ENCODE data around the gene MADD. TPM values are rescaled to one million over a fixed set of nuclear protein-coding genes. Genes with fewer than 3 reads are reported as not detected.

The MADD gene
- total RNA-seq, 4 donors from 2014 or later = 47.8 to 83.2 (median 72.9) TPM

DNA sequence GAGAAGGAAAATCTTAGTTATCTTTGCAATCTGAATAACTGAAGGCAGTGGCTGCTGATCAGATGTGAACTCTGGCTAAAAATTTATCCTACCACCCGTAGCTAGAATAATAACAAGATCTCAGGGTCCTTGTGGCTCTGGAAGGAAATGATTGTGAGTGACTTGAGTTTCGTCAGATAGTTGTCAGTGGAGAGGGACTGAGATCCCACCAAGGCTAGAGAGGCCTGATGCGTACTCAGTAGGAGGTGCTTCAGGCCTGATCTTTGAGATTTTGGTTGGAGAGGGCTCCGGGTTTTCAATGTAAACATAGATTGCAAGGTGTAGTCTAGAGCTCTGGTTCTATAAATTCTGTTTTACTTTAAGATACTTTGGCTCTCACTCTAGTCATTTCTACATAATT, 1.4 kb downstream of the MADD start:
- Histone ChIP-seq H3K36me3 (peaks cover 0 to 27% (median 2%) of the 10 kb centered on the region in 3 donors), H3K27me3 (no peaks in the 10 kb centered on the region), H3K27ac (peak overlapping the region; percentile 7 to 97 (median 95)), H3K9me3 (no peaks in the 10 kb centered on the region), H3K4me3 (peak overlapping the region in 3 of 4 donors; percentile 84 to 86 (median 84)), H3K4me1 (peaks cover 0 to 30% (median 18%) of the 10 kb centered on the region in 4 donors)
- no peak for TF ChIP-seq POLR2A (IDR thresholded peaks at IDR 0.05)
- DNase-seq = no peak

DNA sequence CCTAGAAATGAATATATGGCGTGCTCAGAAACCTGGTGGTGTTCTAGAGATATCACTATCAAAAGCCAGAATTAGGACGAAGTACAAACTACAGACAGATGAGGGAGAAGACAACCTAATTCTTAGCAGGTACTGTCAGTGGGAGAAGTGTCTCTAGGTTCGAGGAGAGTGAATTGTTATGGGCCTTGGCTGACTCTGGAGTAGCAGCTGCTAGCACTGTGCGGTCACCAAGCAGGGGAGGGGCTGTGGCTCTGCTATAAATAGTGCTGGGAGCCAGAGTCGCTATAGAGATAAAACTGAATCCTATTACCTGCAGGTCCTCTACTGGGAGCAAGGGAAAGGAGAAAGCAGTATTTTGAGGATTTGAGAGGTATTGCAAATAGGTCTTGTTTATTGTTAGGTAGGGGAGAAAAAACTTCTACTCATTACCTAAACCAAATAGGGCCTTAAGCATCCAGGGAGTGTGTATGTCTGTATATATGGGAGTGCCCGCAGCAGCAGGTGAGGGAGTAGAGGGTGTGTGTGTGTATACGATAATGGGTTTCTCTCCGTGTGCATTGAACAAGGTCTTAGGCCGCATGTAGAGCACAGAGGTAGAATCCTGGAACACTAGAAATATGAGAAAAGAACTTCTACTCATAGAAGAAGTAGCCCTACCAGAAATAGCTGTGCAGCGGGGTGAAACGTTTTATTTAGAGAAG, 2.2 kb downstream of the MADD start:
- TF ChIP-seq, protein P1, sequence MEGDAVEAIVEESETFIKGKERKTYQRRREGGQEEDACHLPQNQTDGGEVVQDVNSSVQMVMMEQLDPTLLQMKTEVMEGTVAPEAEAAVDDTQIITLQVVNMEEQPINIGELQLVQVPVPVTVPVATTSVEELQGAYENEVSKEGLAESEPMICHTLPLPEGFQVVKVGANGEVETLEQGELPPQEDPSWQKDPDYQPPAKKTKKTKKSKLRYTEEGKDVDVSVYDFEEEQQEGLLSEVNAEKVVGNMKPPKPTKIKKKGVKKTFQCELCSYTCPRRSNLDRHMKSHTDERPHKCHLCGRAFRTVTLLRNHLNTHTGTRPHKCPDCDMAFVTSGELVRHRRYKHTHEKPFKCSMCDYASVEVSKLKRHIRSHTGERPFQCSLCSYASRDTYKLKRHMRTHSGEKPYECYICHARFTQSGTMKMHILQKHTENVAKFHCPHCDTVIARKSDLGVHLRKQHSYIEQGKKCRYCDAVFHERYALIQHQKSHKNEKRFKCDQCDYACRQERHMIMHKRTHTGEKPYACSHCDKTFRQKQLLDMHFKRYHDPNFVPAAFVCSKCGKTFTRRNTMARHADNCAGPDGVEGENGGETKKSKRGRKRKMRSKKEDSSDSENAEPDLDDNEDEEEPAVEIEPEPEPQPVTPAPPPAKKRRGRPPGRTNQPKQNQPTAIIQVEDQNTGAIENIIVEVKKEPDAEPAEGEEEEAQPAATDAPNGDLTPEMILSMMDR (IDR thresholded peaks at IDR 0.05) = no peak
- no peak for TF ChIP-seq POLR2A (IDR thresholded peaks at IDR 0.05)
- H3K4me3 ChIP-seq = no peak overlapping the region
- H3K27ac ChIP-seq = peak overlapping the region in 2 of 4 donors; percentile 21 to 97

DNA sequence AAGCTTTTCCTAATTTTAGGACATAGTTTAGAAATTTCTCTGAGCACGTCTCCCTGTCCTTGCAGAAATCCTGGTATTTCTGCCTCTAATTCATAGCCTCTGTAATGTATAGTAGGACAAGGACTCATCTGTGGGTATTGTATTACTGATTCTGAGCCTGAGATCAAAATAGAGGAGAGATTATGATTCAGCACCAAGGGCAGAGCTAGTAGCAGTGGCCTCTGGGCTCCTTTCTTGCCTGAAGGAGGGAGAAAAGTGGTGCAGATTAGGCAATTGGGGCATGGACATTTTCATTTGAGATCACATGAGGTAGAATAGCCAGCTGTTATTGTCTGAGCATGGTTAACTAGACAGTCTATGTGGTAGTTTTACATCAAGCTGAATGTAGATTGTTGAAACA, 2.8 kb downstream of the MADD start:
- peaks cover 0 to 30% (median 18%) of the 10 kb centered on the region in 4 donors for H3K4me1 ChIP-seq
- no peaks in the 10 kb centered on the region for H3K27me3 ChIP-seq
- H3K36me3 ChIP-seq = peaks cover 0 to 41% (median 3%) of the 10 kb centered on the region in 3 donors
- no peak overlapping the region for H3K4me3 ChIP-seq
- no peak overlapping the region for H3K27ac ChIP-seq
- H3K9me3 ChIP-seq = no peaks in the 10 kb centered on the region
- DNase-seq = no peak
- TF ChIP-seq, protein P1 (IDR thresholded peaks at IDR 0.05) = no peak
- TF ChIP-seq POLR2A (IDR thresholded peaks at IDR 0.05) = no peak

More for the DNA sequence above, 2.2 kb downstream of the MADD start:
- no peaks in the 10 kb centered on the region for H3K9me3 ChIP-seq
- peak in 2 of 3 donors; percentile 53 to 63 for DNase-seq
- no peaks in the 10 kb centered on the region for H3K27me3 ChIP-seq
- peaks cover 0 to 30% (median 18%) of the 10 kb centered on the region in 4 donors for H3K4me1 ChIP-seq
- peaks cover 0 to 35% (median 3%) of the 10 kb centered on the region in 3 donors for H3K36me3 ChIP-seq

DNA sequence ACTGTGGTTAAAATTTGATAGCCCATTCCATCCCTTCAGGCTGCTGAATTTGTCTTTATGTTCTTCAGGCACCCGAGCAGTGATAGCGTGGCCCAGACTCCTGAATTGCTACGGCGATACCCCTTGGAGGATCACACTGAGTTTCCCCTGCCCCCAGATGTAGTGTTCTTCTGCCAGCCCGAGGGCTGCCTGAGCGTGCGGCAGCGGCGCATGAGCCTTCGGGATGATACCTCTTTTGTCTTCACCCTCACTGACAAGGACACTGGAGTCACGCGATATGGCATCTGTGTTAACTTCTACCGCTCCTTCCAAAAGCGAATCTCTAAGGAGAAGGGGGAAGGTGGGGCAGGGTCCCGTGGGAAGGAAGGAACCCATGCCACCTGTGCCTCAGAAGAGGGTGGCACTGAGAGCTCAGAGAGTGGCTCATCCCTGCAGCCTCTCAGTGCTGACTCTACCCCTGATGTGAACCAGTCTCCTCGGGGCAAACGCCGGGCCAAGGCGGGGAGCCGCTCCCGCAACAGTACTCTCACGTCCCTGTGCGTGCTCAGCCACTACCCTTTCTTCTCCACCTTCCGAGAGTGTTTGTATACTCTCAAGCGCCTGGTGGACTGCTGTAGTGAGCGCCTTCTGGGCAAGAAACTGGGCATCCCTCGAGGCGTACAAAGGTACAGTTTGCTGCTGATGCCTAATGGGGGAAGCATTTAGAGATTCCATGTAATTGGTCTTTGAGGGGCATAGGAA, 4.7 kb downstream of the MADD start:
- H3K27ac ChIP-seq = no peak overlapping the region
- H3K9me3 ChIP-seq = no peaks in the 10 kb centered on the region
- peak in 1 of 3 donors; percentile 41 for DNase-seq
- H3K36me3 ChIP-seq = peaks cover 0 to 61% (median 3%) of the 10 kb centered on the region in 3 donors
- no peak for TF ChIP-seq POLR2A (IDR thresholded peaks at IDR 0.05)
- TF ChIP-seq, protein P1 (IDR thresholded peaks at IDR 0.05) = no peak
- H3K4me3 ChIP-seq = no peak overlapping the region
- H3K27me3 ChIP-seq = no peaks in the 10 kb centered on the region
- H3K4me1 ChIP-seq = peaks cover 0 to 20% (median 12%) of the 10 kb centered on the region in 4 donors

DNA sequence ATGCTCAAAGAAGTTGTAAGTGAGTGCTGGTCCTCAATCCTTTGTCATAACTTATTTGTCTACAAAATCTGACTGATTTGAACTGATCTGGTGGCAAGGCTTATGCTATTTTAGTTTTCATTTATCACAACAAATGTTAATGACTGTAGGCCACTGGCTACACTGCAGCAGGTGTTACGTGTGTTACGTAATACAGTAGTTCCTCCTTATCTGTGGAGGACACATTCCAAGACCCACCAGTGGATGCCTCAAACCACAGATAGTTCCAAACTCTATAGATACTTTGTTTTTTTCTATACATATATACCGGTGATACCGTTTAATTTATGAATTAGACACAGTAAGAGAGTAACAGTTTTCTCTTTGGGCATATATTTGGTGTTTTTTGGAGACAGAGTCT, 7.0 kb downstream of the MADD start:
- Histone ChIP-seq H3K9me3 (no peaks in the 10 kb centered on the region), H3K27me3 (no peaks in the 10 kb centered on the region), H3K36me3 (peaks cover 0 to 83% (median 3%) of the 10 kb centered on the region in 3 donors), H3K4me3 (no peak overlapping the region), H3K4me1 (peaks cover 0 to 10% (median 6%) of the 10 kb centered on the region in 4 donors), H3K27ac (no peak overlapping the region)
- TF ChIP-seq, protein P1 (IDR thresholded peaks at IDR 0.05) = no peak
- no peak for TF ChIP-seq POLR2A (IDR thresholded peaks at IDR 0.05)
- DNase-seq = no peak

DNA sequence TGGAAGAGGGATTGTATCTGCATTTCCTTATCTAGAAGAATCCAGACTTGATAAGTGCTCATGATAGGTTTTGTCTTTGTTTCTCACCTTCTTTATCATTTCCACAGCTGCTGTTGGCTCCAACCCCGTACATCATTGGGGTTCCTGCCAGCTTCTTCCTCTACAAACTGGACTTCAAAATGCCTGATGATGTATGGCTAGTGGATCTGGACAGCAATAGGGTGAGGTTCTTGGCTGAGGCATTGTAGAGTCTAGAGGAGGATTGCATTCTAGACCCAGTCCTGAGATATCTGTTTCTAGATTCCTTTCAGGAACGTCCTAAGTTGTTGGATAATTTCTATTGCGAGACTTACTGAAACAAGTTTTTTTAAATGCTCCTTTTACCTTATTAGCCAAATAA, 8.1 kb downstream of the MADD start:
- peaks cover 0 to 95% (median 3%) of the 10 kb centered on the region in 3 donors for H3K36me3 ChIP-seq
- H3K27me3 ChIP-seq = no peaks in the 10 kb centered on the region
- no peak overlapping the region for H3K4me3 ChIP-seq
- TF ChIP-seq POLR2A (IDR thresholded peaks at IDR 0.05) = no peak
- TF ChIP-seq, protein P1 (IDR thresholded peaks at IDR 0.05) = no peak
- H3K27ac ChIP-seq = no peak overlapping the region
- H3K4me1 ChIP-seq = no peaks in the 10 kb centered on the region
- DNase-seq = no peak
- H3K9me3 ChIP-seq = no peaks in the 10 kb centered on the region
